ENCODE results near the gene PLXDC1. TPM values are rescaled to one million over a fixed set of nuclear protein-coding genes. Genes with fewer than 3 reads are reported as not detected.

PLXDC1 gene
- total and polyA plus RNA-seq, 2 experiments from 2014 or later = 0.28 to 0.91 TPM

GRCh38 chr17:39074676-39075075 lies 76.8 kb downstream of the PLXDC1 start:
- no peaks in the 10 kb centered on the region for H3K9me2 ChIP-seq (ENCODE audit: insufficient read depth)
- no peak overlapping the region for H3K27ac ChIP-seq (ENCODE audit: low read depth)
- H3K27ac Mint-ChIP-seq = no peak overlapping the region
- no peaks in the 10 kb centered on the region for H3K9me3 Mint-ChIP-seq
- H3K4me3 Mint-ChIP-seq = no peak overlapping the region
- no peaks in the 10 kb centered on the region for H3K36me3 Mint-ChIP-seq (ENCODE audit: low read depth)
- no peak overlapping the region for H3K4me2 ChIP-seq
- no peaks in the 10 kb centered on the region for H3K36me3 ChIP-seq (ENCODE audit: insufficient read depth)
- H4K20me1 ChIP-seq (replicated peaks; ENCODE audit: insufficient read depth) = no peaks in the 10 kb centered on the region
- H3K4me3 ChIP-seq = no peak overlapping the region
- H3K27me3 ChIP-seq (ENCODE audit: insufficient read depth) = no peaks in the 10 kb centered on the region
- peaks cover 10% of the 10 kb centered on the region; the same call in 2 of the 3 replicates for H3K4me1 Mint-ChIP-seq
- no peak for ATAC-seq
- no peak overlapping the region for H2AFZ ChIP-seq
- 0 out of 2 replicates have a peak, but pooled peaks cover under 1% of the 10 kb centered on the region for H3K4me1 ChIP-seq (ENCODE audit: insufficient read depth)
- H3K27me3 Mint-ChIP-seq (ENCODE audit: insufficient read depth, low read depth, poor library complexity) = peaks cover 4% of the 10 kb centered on the region
- no peaks in the 10 kb centered on the region for H3K79me2 ChIP-seq (replicated peaks; ENCODE audit: insufficient read depth)
- H3F3A ChIP-seq (replicated peaks; ENCODE audit: low read depth) = no peaks in the 10 kb centered on the region
- DNase-seq (ENCODE audit: low spot score) = no peak
- TF ChIP-seq EZH2 (IDR thresholded peaks at IDR 0.05; ENCODE audit: low read depth, unreplicated experiment) (no peak), NANOG (IDR thresholded peaks at IDR 0.05; ENCODE audit: borderline replicate concordance) (no peak), ZNF462 (CRISPR knock-in tag; IDR thresholded peaks at IDR 0.05) (no peak), CREB1 (CRISPR knock-in tag; IDR thresholded peaks at IDR 0.05; ENCODE audit: low read depth) (no peak), CTCF (conservative IDR thresholded peaks at IDR 0.05; ENCODE audit: low read depth in 2 of 2) (no peak), EZH2phosphoT487 (IDR thresholded peaks at IDR 0.05; ENCODE audit: unreplicated experiment) (no peak), STAT1 (IDR thresholded peaks at IDR 0.05; ENCODE audit: unreplicated experiment) (no peak), JUNB (IDR thresholded peaks at IDR 0.05; ENCODE audit: unreplicated experiment) (no peak), POLR2AphosphoS5 (IDR thresholded peaks at IDR 0.05; ENCODE audit: low read depth) (no peak), ETS1 (IDR thresholded peaks at IDR 0.05) (no peak), REST (IDR thresholded peaks at IDR 0.05; ENCODE audit: unreplicated experiment) (no peak)
